Activated naive CD4-positive, alpha-beta T cell treated with anti-CD3 and anti-CD28 coated beads, Interleukin-2, amount 50 U/mL, for 24 hours (primary cell): Measurements from ENCODE around the gene MAP3K3.

ENCODE experiments used
- H3K27ac Mint-ChIP-seq: one replicate; pipeline ENCODE4 v1.8.0; 2021; ENCODE audit warnings: mild to moderate bottlenecking, mixed read lengths
- H3K27me3 Mint-ChIP-seq: one replicate; pipeline ENCODE4 v1.8.0; 2021; ENCODE audit warnings: mixed read lengths
- H3K36me3 Mint-ChIP-seq: one replicate; pipeline ENCODE4 v1.8.0; 2021; ENCODE audit warnings: mixed read lengths
- H3K4me1 Mint-ChIP-seq: one replicate; pipeline ENCODE4 v1.8.0; 2021; ENCODE audit warnings: mixed read lengths
- H3K4me3 Mint-ChIP-seq: one replicate; pipeline ENCODE4 v1.8.0; 2021; ENCODE audit warnings: mild to moderate bottlenecking, mixed read lengths
- H3K9me3 Mint-ChIP-seq: one replicate; pipeline ENCODE4 v1.8.0; 2021; ENCODE audit warnings: mixed read lengths

The MAP3K3 gene

GRCh38 chr17:63692195-63692816, 70.1 kb downstream of the MAP3K3 start:
- H3K27ac Mint-ChIP-seq = peak overlapping the region; percentile 81

DNA sequence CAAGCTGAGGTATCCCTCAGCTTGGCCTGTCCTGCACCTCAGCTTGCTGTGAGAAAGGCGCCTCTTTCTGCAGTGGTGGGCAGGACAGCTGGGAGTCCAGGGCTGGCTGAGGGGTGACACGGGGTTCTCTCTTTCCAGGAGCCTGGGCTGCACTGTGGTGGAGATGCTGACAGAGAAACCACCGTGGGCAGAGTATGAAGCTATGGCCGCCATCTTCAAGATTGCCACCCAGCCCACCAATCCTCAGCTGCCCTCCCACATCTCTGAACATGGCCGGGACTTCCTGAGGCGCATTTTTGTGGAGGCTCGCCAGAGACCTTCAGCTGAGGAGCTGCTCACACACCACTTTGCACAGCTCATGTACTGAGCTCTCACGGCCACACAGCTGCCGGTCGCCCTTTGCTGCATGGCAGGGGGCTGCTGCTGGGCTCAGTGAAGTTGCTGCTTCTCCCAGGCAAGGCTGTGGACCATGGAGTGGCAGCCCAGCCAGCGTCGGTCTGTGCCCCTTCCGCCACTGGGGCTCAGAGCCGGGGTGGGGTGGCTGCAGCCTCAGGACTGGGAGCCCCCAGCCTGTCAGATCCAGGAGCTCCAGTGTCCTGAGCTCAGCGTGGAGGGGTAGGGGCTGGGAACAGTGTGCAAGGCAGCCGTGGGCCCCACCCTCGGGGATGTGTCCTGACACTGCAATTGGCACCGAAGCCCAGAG, 71.3 kb downstream of the MAP3K3 start:
- H3K27me3 Mint-ChIP-seq = no peaks in the 10 kb centered on the region
- H3K4me3 Mint-ChIP-seq = no peak overlapping the region
- peak overlapping the region; percentile 88 for H3K27ac Mint-ChIP-seq
- H3K9me3 Mint-ChIP-seq = no peaks in the 10 kb centered on the region
- peaks cover 59% of the 10 kb centered on the region for H3K4me1 Mint-ChIP-seq
- H3K36me3 Mint-ChIP-seq = peaks cover 2% of the 10 kb centered on the region

More at GRCh38 chr17:63692195-63692816, 70.1 kb downstream of the MAP3K3 start:
- Mint-ChIP-seq H3K27me3 (no peaks in the 10 kb centered on the region), H3K36me3 (no peaks in the 10 kb centered on the region), H3K4me1 (peaks cover 50% of the 10 kb centered on the region), H3K4me3 (no peak overlapping the region), H3K9me3 (no peaks in the 10 kb centered on the region)

- no peaks in the 10 kb centered on the region for H3K9me3 Mint-ChIP-seq
- peaks cover 2% of the 10 kb centered on the region for H3K36me3 Mint-ChIP-seq
- H3K27ac Mint-ChIP-seq = peak overlapping the region; percentile 77
- peaks cover 59% of the 10 kb centered on the region for H3K4me1 Mint-ChIP-seq
- H3K27me3 Mint-ChIP-seq = no peaks in the 10 kb centered on the region
- H3K4me3 Mint-ChIP-seq = no peak overlapping the region
Observed at GRCh38 chr17:63694229-63694949, 72.2 kb downstream of the MAP3K3 start.

DNA sequence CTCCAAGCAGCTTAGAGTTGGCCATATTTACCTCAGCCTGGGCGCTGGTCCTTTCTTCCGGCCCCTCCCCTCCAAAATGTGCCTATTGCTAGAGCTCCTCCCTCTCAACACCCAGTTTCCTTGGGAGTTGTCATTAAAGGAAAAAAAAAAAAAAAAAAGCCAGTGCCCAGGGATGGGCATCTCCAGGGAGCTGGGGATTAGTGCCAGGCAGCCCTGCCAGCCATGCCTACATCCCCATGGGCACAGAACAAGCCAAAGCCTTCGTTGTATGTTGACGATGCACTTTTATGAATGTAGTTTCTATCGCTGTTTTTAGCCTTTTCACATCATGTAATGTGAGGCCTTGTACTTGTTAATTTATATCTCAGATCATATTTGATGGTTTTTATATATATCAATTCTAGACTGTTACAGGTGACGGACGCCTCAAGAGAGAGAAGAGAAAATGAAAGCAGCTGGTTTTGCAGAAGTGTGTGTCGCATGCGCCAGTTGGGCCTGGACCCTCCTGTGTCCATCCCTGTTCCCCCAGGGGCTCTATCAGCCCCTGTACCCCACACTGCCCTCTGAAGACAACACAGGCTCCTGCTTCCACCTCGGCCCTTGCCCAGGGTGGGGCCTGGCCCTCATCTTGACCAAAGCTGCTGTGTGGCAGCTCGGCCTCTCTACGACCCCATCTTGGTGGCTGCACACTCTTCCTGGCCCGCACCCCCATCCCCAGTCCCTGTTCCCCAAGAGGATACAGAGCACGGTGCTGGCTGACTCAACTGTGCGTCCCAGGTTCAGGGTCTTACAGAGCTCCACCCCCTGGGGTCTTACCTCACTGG, 72.9 kb downstream of the MAP3K3 start:
- Mint-ChIP-seq H3K27ac (peak overlapping the region; percentile 77), H3K36me3 (peaks cover 2% of the 10 kb centered on the region), H3K4me1 (peaks cover 59% of the 10 kb centered on the region), H3K9me3 (no peaks in the 10 kb centered on the region), H3K4me3 (peak overlapping the region; percentile 60), H3K27me3 (no peaks in the 10 kb centered on the region)

GRCh38 chr17:63695889-63696288, 73.7 kb downstream of the MAP3K3 start:
- H3K4me1 Mint-ChIP-seq = peaks cover 59% of the 10 kb centered on the region
- H3K4me3 Mint-ChIP-seq = peak overlapping the region; percentile 90
- H3K36me3 Mint-ChIP-seq = peaks cover 2% of the 10 kb centered on the region
- peak overlapping the region; percentile 72 for H3K27ac Mint-ChIP-seq
- H3K9me3 Mint-ChIP-seq = no peaks in the 10 kb centered on the region
- H3K27me3 Mint-ChIP-seq = no peaks in the 10 kb centered on the region

DNA sequence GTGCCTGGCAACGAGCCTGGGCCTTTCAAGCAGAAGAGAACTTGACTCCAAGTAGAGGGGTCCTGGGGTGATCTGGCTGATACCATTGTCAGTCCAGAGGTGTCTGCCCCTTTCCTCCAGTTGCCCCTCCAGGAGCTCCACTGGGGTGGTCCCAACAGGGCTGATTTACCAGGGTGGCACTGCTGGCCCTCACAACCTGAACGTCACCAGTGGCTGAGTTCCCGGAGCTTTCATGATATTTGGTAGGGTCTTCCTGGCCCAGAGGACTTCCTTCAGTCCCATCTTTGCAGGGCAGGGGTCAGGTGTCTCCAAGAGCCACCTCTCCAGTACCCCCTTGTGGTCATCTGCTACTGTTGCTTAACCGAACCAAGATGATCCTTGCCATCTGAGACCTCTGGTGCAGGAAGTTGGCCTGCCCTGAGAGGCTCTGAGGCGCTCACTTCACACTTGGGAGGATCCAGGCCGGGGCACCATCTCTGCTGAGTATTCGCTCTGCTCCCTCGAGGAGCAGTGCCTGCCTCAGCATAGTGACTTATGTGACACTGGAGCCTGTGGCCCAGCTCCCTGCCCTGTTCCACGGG, 74.3 kb downstream of the MAP3K3 start:
- H3K4me1 Mint-ChIP-seq = peaks cover 63% of the 10 kb centered on the region
- H3K27me3 Mint-ChIP-seq = no peaks in the 10 kb centered on the region
- no peaks in the 10 kb centered on the region for H3K9me3 Mint-ChIP-seq
- H3K4me3 Mint-ChIP-seq = peak overlapping the region; percentile 90
- H3K36me3 Mint-ChIP-seq = peaks cover 2% of the 10 kb centered on the region
- peak overlapping the region; percentile 72 for H3K27ac Mint-ChIP-seq

DNA sequence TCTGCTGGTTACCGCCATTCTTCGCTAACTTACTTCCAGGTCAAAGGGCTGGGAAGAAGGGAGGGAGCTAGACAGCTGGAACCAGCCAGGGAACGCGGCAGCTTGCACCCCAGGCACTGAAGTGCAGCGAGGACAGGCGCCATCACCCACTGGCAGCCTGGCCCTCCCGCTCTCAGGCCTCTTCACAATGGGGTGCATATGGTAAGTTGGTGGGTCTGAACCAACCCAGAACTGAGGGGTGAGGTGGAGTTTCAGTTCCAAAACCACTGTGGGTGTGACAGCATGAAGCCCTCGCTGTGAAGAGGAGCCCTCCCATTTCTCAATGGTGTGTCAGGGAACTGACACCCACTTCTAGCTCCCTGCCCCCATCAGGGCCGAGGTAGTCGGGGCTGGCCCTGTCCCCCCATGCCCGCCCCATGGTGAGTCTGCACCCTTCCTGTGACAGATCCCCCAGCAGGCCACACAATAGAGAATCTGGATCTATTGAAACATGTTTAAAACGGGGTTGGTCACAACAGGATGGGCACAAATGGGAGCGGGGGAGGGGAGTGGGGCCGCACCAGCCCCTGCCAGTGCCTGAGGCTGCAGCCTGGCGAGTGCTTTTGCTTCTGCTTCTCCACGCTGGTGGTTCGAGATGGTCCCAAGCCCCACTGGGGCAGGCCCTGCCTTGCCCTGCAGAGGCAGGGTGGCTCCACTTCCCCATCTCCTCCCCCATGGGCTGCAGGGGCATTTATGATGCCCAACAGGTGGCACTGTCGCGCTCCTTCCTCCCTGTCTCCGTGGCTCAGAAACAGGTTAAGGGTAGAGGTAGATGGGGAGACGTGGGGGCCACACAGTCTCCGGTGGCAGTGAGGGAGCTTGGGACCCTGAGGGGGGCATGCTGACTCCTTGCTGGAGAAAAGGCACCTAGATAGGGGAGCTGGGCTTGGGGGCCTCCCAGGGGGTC, 75.4 kb downstream of the MAP3K3 start:
- H3K27me3 Mint-ChIP-seq = no peaks in the 10 kb centered on the region
- peak overlapping the region; percentile 88 for H3K27ac Mint-ChIP-seq
- peaks cover 71% of the 10 kb centered on the region for H3K4me1 Mint-ChIP-seq
- no peaks in the 10 kb centered on the region for H3K9me3 Mint-ChIP-seq
- peaks cover 2% of the 10 kb centered on the region for H3K36me3 Mint-ChIP-seq
- peak overlapping the region; percentile 90 for H3K4me3 Mint-ChIP-seq

DNA sequence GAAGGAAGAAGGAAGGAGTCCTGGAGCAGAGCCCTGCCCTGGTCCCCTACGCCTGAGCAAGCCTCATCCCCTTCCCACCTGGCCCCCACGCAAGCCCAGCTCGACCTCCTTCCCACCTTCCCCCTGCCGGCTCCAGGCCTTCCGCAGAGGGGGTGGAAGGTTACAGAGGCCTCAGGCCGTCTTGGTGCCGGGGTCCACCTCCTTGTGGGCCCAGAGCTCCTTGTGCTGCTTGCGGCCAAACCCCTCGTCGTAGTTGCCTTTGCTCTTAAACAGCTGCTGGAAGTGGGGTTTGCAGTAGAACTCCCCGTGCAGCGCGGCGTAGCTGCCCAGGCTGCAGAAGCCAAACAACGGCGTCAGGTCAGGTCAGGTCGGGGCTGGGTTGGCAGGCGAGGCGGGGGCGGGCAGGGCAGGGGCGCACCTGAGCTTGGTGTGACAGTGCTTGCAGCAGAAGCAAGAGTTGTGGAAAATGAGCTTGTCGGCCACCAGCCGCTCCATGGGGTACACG, 76.2 kb downstream of the MAP3K3 start:
- H3K4me1 Mint-ChIP-seq = peaks cover 71% of the 10 kb centered on the region
- peak overlapping the region; percentile 90 for H3K4me3 Mint-ChIP-seq
- peaks cover 2% of the 10 kb centered on the region for H3K36me3 Mint-ChIP-seq
- H3K27me3 Mint-ChIP-seq = no peaks in the 10 kb centered on the region
- no peaks in the 10 kb centered on the region for H3K9me3 Mint-ChIP-seq
- peak overlapping the region; percentile 95 for H3K27ac Mint-ChIP-seq

DNA sequence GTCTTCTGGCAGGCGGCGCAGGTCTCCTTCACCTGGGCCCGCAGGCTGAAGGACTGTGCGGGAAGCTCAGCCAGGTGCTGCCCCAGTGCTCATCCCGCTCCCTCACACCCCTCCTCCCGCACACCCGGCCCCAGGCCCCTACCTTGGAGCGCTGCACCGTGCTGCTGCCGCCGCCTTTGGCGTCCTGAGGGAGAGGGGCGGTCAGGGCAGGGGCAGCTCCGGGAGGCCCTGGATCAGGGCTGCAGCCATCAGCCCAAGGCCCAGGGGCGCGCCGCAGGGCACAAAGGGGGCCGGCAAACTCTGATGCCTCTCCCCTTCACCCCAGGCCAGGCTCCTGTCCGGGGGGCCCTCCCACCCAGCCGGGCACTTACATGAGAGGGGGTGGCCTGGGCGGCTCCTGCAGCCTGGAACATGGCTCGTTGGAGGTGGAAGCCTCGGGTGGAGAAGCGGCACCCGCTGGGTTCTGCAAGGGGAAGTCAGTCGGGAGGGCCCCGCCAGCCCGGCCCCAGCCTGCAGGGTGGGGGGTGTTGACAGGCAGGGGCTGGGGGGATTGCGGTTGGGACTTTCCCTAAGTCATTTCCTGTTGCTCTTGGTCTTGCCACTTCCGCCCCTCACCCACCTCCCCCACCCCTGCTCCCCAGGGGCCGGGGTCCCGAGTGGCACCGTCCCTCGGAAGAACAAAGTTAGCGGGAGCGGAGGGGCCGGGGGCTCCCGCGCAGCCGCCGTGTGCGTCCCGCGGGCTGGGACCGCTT, 76.8 kb downstream of the MAP3K3 start:
- Mint-ChIP-seq H3K4me1 (peaks cover 71% of the 10 kb centered on the region), H3K27me3 (no peaks in the 10 kb centered on the region), H3K36me3 (peaks cover 5% of the 10 kb centered on the region), H3K27ac (peak overlapping the region; percentile 65), H3K4me3 (peak overlapping the region; percentile 90), H3K9me3 (no peaks in the 10 kb centered on the region)

DNA sequence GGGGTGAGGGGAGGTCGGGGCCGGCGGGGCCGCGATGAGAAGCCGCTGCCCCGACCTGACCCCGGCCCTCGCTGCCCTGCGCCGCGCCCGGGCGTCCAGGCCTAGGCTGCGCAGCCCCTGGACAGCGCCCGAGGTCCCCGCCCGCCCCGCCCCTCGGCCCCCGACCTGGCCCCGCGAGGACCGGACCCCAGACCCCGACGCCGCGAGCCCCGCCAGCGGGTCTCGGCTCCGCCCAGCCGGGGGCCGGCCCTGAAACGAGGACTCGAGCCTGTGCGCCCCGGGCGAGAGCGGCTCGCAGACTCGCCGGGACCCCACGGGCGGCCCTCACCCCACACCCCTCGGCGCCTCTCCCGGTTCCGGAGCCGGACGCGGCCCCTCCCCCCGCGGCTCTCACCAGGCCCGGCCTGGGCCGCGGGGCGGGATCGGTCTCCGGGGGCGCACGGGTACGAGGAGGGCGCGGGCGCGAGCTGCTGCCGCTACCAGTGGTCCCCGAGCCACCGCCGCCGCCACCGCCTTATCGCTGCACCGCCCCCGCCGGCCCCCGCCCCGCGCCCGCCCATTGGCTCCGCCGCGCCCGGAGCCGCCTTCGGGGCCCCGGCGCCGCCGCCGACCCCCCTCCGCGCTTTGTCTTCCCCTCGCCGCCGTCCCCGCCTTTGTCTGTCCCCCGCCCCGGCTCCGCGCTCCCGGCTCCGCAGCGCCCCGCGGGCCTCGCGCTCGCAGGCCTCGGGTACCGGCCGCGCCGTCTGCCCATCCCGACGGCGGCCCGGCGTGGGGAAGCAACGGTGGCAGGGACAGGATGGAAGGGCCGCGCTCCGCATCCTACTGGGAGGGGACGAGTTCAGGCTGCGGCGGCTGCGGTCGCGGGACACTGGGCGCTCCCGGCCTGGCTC, 77.7 kb downstream of the MAP3K3 start, which contains the start of gene LIMD2:
TSS of gene LIMD2 (minus strand) at position 488 of the 890 bp plus-strand sequence. CDS start 827 bp downstream, outside the sequence.
- Mint-ChIP-seq H3K9me3 (no peaks in the 10 kb centered on the region), H3K27me3 (no peaks in the 10 kb centered on the region), H3K36me3 (peaks cover 5% of the 10 kb centered on the region), H3K27ac (peak within 1 kb of the TSS; percentile 94), H3K4me1 (peaks cover 68% of the 10 kb centered on the region), H3K4me3 (peak within 1 kb of the TSS; percentile 90)

- peaks cover 5% of the 10 kb centered on the region for H3K36me3 Mint-ChIP-seq
Observed at GRCh38 chr17:63700528-63701455, 78.6 kb downstream of the MAP3K3 start.

DNA sequence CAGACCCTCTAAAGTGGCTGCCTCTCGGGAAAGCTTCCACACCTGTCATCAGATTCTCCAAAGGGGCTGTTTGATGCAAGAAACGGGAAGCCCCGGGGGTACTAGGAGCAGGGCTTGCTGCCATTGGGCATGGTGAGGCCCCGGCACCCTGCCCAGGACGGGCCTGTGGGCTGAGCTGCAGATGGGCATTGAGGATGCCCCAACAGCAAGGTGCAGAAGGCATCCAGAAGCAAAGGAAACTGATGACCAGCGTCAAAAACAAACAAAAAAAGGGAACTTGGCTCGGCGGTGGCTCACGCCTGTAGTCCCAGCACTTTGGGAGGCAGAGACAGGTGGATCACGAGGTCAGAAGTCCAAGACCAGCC, 79.2 kb downstream of the MAP3K3 start:
- Mint-ChIP-seq H3K4me3 (peak overlapping the region; percentile 88), H3K27ac (peak overlapping the region; percentile 94), H3K36me3 (peaks cover 5% of the 10 kb centered on the region), H3K9me3 (no peaks in the 10 kb centered on the region), H3K27me3 (no peaks in the 10 kb centered on the region), H3K4me1 (peaks cover 68% of the 10 kb centered on the region)

More at GRCh38 chr17:63700528-63701455, 78.6 kb downstream of the MAP3K3 start:
- Mint-ChIP-seq H3K27me3 (no peaks in the 10 kb centered on the region), H3K27ac (peak overlapping the region; percentile 94), H3K4me1 (peaks cover 68% of the 10 kb centered on the region), H3K9me3 (no peaks in the 10 kb centered on the region), H3K4me3 (peak overlapping the region; percentile 88)
